Astrocyte (in vitro differentiated cells and primary cell): ENCODE measurements around the gene PIM1. TPM values are rescaled to one million over a fixed set of nuclear protein-coding genes. Genes with fewer than 3 reads are reported as not detected.
A peak's percentile ranks its signal among the peaks of the same experiment; 100 is the strongest.

Source experiments
- DNase-seq: peaks from one replicate; pipeline ENCODE4 v3.0.0-alpha.2; 2010; ENCODE audit warnings: low read depth
- FAIRE-seq: peaks from 2 replicates; lab custom pipeline; 2011; peaks lifted over from hg19 to GRCh38; lab: Jason Lieb, UNC
- H2AFZ ChIP-seq: 2 replicates; pipeline ENCODE4 v1.6.0; 2012; ENCODE audit warnings: low read depth, low read length, inconsistent platforms
- H3K27ac ChIP-seq: 2 replicates; pipeline ENCODE4 v1.5.1; 2011; ENCODE audit warnings: low read depth, low read length, inconsistent platforms
- H3K27me3 ChIP-seq: 2 replicates; pipeline ENCODE4 v1.6.0; 2011; ENCODE audit warnings: low read length, inconsistent platforms; ENCODE audit not compliant: insufficient read depth
- H3K36me3 ChIP-seq: 2 replicates; pipeline ENCODE4 v1.5.1; 2011; ENCODE audit warnings: low read length, inconsistent platforms; ENCODE audit not compliant: insufficient read depth
- H3K4me1 ChIP-seq: 2 replicates; pipeline ENCODE4 v1.5.1; 2011; ENCODE audit warnings: low read length, inconsistent platforms; ENCODE audit not compliant: insufficient read depth
- H3K4me2 ChIP-seq: 2 replicates; pipeline ENCODE4 v1.6.0; 2012; ENCODE audit warnings: low read length, inconsistent platforms
- H3K4me3 ChIP-seq: 2 replicates; pipeline ENCODE4 v1.5.1; 2011; ENCODE audit warnings: low read depth, mild to moderate bottlenecking, low read length, inconsistent platforms; ENCODE audit not compliant: insufficient read depth
- H3K79me2 ChIP-seq: 2 replicates; pipeline ENCODE4 v1.6.0; 2012; ENCODE audit warnings: mild to moderate bottlenecking, low read length, inconsistent platforms; ENCODE audit not compliant: insufficient read depth
- H3K9ac ChIP-seq: 2 replicates; pipeline ENCODE4 v1.6.0; 2012; ENCODE audit warnings: mild to moderate bottlenecking, low read length, inconsistent platforms
- H3K9me3 ChIP-seq: 2 replicates; pipeline ENCODE4 v1.5.1; 2012; ENCODE audit warnings: low read depth, mild to moderate bottlenecking, low read length, inconsistent platforms; ENCODE audit not compliant: insufficient read depth
- H4K20me1 ChIP-seq: 2 replicates; pipeline ENCODE4 v1.6.0; 2012; ENCODE audit warnings: low read length, inconsistent platforms; ENCODE audit not compliant: insufficient read depth
- H3K27ac Mint-ChIP-seq: one replicate; pipeline ENCODE4 v1.8.0; 2021; ENCODE audit warnings: mild to moderate bottlenecking, mixed read lengths; ENCODE audit not compliant: unreplicated experiment
- H3K27me3 Mint-ChIP-seq: one replicate; pipeline ENCODE4 v1.8.0; 2021; ENCODE audit warnings: low read depth, mixed read lengths; ENCODE audit not compliant: unreplicated experiment
- H3K36me3 Mint-ChIP-seq: one replicate; pipeline ENCODE4 v1.8.0; 2021; ENCODE audit warnings: low read depth, mixed read lengths; ENCODE audit not compliant: unreplicated experiment
- H3K4me1 Mint-ChIP-seq: one replicate; pipeline ENCODE4 v1.8.0; 2021; ENCODE audit warnings: low read depth, mixed read lengths; ENCODE audit not compliant: unreplicated experiment
- H3K4me3 Mint-ChIP-seq: one replicate; pipeline ENCODE4 v1.8.0; 2021; ENCODE audit warnings: mild to moderate bottlenecking, moderate library complexity, mixed read lengths; ENCODE audit not compliant: unreplicated experiment
- H3K9me3 Mint-ChIP-seq: one replicate; pipeline ENCODE4 v1.8.0; 2021; ENCODE audit warnings: mild to moderate bottlenecking, mixed read lengths; ENCODE audit not compliant: unreplicated experiment
- EZH2 ChIP-seq: IDR thresholded peaks from 2 replicates; pipeline ENCODE4 v1.6.1; 2012; ENCODE audit warnings: mild to moderate bottlenecking, low read length, inconsistent platforms; ENCODE audit not compliant: insufficient read depth
- total RNA-seq: library from RNA; stranded (reverse); gene quantifications from 2 replicates; pipeline ENCODE4 v1.2.1, GENCODE V29; 2021
- TF ChIP-seq, protein P1 (sequence below): IDR thresholded peaks from 2 replicates; pipeline ENCODE4 v1.5.1; 2011; ENCODE audit warnings: low read depth, mild to moderate bottlenecking, inconsistent platforms, low read length, moderate library complexity; ENCODE audit not compliant: insufficient read depth

The PIM1 gene
- total RNA-seq, 1 donor from 2014 or later, result 32.1 TPM

DNA sequence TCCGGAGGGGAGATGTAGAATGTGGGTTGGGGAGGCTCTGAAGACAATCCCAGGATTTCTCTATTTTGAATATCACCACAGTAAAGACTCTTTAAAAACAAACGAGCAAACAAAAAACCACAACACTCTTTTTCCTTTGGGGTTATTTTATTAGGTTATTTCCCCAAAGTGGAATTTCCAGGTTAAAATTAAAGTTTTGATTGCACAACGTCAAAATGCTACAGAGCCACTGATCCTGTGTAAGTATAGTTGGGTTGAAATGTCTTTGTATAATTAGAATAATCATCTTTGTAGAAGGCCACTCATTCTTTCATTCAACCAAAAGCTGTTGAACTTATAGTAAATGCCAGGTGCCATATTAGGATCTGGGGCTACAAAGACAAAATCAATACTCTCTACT, 19.6 kb upstream of the PIM1 start:
- FAIRE-seq, result no peak
- no peak for TF ChIP-seq EZH2
- TF ChIP-seq, protein P1, sequence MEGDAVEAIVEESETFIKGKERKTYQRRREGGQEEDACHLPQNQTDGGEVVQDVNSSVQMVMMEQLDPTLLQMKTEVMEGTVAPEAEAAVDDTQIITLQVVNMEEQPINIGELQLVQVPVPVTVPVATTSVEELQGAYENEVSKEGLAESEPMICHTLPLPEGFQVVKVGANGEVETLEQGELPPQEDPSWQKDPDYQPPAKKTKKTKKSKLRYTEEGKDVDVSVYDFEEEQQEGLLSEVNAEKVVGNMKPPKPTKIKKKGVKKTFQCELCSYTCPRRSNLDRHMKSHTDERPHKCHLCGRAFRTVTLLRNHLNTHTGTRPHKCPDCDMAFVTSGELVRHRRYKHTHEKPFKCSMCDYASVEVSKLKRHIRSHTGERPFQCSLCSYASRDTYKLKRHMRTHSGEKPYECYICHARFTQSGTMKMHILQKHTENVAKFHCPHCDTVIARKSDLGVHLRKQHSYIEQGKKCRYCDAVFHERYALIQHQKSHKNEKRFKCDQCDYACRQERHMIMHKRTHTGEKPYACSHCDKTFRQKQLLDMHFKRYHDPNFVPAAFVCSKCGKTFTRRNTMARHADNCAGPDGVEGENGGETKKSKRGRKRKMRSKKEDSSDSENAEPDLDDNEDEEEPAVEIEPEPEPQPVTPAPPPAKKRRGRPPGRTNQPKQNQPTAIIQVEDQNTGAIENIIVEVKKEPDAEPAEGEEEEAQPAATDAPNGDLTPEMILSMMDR, result no peak
- Mint-ChIP-seq H3K27ac (no peak overlapping the region), H3K9me3 (no peaks in the 10 kb centered on the region), H3K4me3 (no peak overlapping the region), H3K4me1 (peaks cover 2% of the 10 kb centered on the region), H3K36me3 (no peaks in the 10 kb centered on the region), H3K27me3 (no peaks in the 10 kb centered on the region)
- Histone ChIP-seq H3K27me3 (no peaks in the 10 kb centered on the region), H3K4me3 (no peak overlapping the region), H3K9me3 (no peaks in the 10 kb centered on the region), H3K36me3 (no peaks in the 10 kb centered on the region), H4K20me1 (no peaks in the 10 kb centered on the region), H3K27ac (no peak overlapping the region), H3K4me2 (no peak overlapping the region), H3K79me2 (no peaks in the 10 kb centered on the region), H3K9ac (no peak overlapping the region), H2AFZ (no peak overlapping the region), H3K4me1 (no peaks in the 10 kb centered on the region)
- DNase-seq, result no peak

- Mint-ChIP-seq H3K9me3 (no peaks in the 10 kb centered on the region), H3K36me3 (no peaks in the 10 kb centered on the region), H3K4me3 (no peak overlapping the region), H3K4me1 (peaks cover 1% of the 10 kb centered on the region), H3K27me3 (no peaks in the 10 kb centered on the region), H3K27ac (peak overlapping the region; percentile 19)
- no peaks in the 10 kb centered on the region for H3K9me3 ChIP-seq
- FAIRE-seq, result no peak
- no peak overlapping the region for H3K4me3 ChIP-seq
- peak; percentile 50 for DNase-seq
- H3K4me1 ChIP-seq, result peaks cover 4% of the 10 kb centered on the region
- H3K4me2 ChIP-seq, result peak overlapping the region; percentile 16
- H3K79me2 ChIP-seq, result no peaks in the 10 kb centered on the region
- no peak for TF ChIP-seq EZH2
- TF ChIP-seq, protein P1, result no peak
- no peaks in the 10 kb centered on the region for H4K20me1 ChIP-seq
- no peak overlapping the region for H3K9ac ChIP-seq
- H3K36me3 ChIP-seq, result no peaks in the 10 kb centered on the region
- H2AFZ ChIP-seq, result peak overlapping the region; percentile 15
- no peak overlapping the region for H3K27ac ChIP-seq
- H3K27me3 ChIP-seq, result no peaks in the 10 kb centered on the region
Measured at GRCh38 chr6:37155394-37156312, 14.3 kb upstream of the PIM1 start.

DNA sequence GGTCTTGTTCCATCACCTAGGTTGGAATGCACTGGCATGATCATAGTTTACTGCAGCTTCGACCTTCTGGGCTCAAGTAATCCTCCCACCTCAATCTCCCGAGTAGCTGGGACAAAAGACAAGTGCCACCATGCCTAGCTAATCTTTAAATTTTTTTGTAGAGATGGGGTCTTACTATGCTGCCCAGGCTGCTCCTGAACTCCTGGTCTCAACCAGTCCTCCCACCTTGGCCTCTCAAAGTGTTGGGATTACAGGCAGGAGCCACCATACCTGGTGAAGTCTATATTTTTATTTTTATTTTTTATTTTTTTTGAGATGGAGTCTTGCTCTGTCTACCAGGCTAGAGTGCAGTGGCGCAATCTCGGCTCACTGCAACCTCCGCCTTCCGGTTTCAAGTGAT, 11.4 kb upstream of the PIM1 start:
- Mint-ChIP-seq H3K4me1 (peaks cover 7% of the 10 kb centered on the region), H3K4me3 (no peak overlapping the region), H3K36me3 (no peaks in the 10 kb centered on the region), H3K9me3 (no peaks in the 10 kb centered on the region), H3K27me3 (no peaks in the 10 kb centered on the region), H3K27ac (no peak overlapping the region)
- FAIRE-seq, result no peak
- no peak for DNase-seq
- Histone ChIP-seq H3K27ac (no peak overlapping the region), H3K4me1 (peaks cover 12% of the 10 kb centered on the region), H3K27me3 (no peaks in the 10 kb centered on the region), H3K36me3 (no peaks in the 10 kb centered on the region), H2AFZ (no peak overlapping the region), H3K9ac (no peak overlapping the region), H3K79me2 (no peaks in the 10 kb centered on the region), H4K20me1 (no peaks in the 10 kb centered on the region), H3K4me3 (no peak overlapping the region), H3K4me2 (no peak overlapping the region), H3K9me3 (no peaks in the 10 kb centered on the region)
- TF ChIP-seq, protein P1, result no peak
- TF ChIP-seq EZH2, result no peak
